ENCODE data around the gene PTGIS. TPM values are rescaled to one million over a fixed set of nuclear protein-coding genes. Genes with fewer than 3 reads are reported as not detected.

Gene PTGIS
- total RNA-seq, 1 donor from 2014 or later: not detected

GRCh38 chr20:49519777-49520359 lies 48.1 kb downstream of the PTGIS start:
- Mint-ChIP-seq H3K27ac (no peak overlapping the region), H3K9me3 (peaks cover 9% of the 10 kb centered on the region), H3K27me3 (peaks cover 28% of the 10 kb centered on the region), H3K36me3 (ENCODE audit: low read depth) (no peaks in the 10 kb centered on the region), H3K4me3 (no peak overlapping the region), H3K4me1 (no peaks in the 10 kb centered on the region)
- ChIA-PET POLR2A (no interaction called here), CTCF (no interaction called here)
- no peak for TF ChIP-seq CTCF (IDR thresholded peaks at IDR 0.05)
- DNase-seq (no peak), ATAC-seq (ENCODE audit: low read depth) (no peak)
- intact Hi-C loops (cut with micrococcal nuclease): no loop called here

DNA sequence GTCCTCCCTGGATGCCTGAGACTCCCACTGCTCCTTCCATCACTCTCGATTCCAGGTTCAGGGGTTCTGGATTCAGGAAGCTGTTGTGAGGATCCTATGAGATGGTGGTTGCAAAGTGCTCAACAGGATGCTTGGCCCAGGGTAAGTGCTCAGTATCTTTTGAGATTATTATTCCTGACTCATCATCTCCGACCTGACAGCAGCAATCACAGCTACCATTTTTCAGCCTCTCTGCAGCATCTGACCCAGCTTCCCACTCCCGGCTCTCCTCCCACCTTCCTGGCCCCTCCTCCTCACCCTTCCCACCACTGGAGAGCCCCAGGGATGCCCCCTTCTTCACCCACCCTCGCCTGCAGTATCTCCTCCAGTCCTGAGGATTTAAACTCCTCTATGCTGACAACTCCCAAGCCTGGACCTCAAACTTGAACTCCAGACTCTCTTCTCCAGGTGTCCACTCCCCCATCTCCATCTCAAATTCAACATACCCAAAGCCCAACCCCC lies 48.7 kb downstream of the PTGIS start:
- intact Hi-C loops (cut with micrococcal nuclease): no loop called here
- ChIA-PET POLR2A (no interaction called here), CTCF (no interaction called here)
- Mint-ChIP-seq H3K27ac (no peak overlapping the region), H3K4me3 (no peak overlapping the region), H3K27me3 (peaks cover 27% of the 10 kb centered on the region), H3K4me1 (no peaks in the 10 kb centered on the region), H3K36me3 (ENCODE audit: low read depth) (no peaks in the 10 kb centered on the region), H3K9me3 (peaks cover 5% of the 10 kb centered on the region)
- no peak for ATAC-seq (ENCODE audit: low read depth)
- DNase-seq: no peak
- no peak for TF ChIP-seq CTCF (IDR thresholded peaks at IDR 0.05)

- no peak for TF ChIP-seq CTCF (IDR thresholded peaks at IDR 0.05)
- H3K9me3 Mint-ChIP-seq: peaks cover 5% of the 10 kb centered on the region
- ATAC-seq (ENCODE audit: low read depth): no peak
- H3K4me3 Mint-ChIP-seq: no peak overlapping the region
- H3K4me1 Mint-ChIP-seq: no peaks in the 10 kb centered on the region
- ChIA-PET CTCF (no interaction called here), POLR2A (no interaction called here)
- no peak overlapping the region for H3K27ac Mint-ChIP-seq
- H3K27me3 Mint-ChIP-seq: peaks cover 27% of the 10 kb centered on the region
- no peaks in the 10 kb centered on the region for H3K36me3 Mint-ChIP-seq (ENCODE audit: low read depth)
- intact Hi-C loops (cut with micrococcal nuclease): no loop called here
- no peak for DNase-seq
Measured at GRCh38 chr20:49518576-49518975, 49.4 kb downstream of the PTGIS start.

DNA sequence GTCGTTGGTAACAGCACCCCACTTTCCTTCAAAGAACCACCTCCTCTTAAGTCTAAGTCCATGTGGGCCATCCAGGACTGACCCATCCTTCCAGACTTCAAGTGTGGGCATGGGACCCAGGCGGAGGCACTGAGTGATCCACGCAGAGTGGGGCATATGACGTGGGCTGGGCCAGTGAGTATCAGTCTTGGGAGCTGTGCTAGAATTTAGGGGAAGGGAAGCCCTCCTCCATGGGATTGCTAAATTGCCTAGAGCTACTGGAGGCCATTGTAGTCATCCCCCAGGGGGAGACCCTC lies 50.2 kb downstream of the PTGIS start:
- no peak for ATAC-seq (ENCODE audit: low read depth)
- H3K27ac Mint-ChIP-seq: no peak overlapping the region
- H3K36me3 Mint-ChIP-seq (ENCODE audit: low read depth): no peaks in the 10 kb centered on the region
- intact Hi-C loops (cut with micrococcal nuclease): no loop called here
- ChIA-PET CTCF (no interaction called here), POLR2A (interaction anchor here (0.6 kb wide), 1 partner anchor 184 kb away, joined by 4 read pairs; no protein-coding TSS in a partner anchor)
- no peak overlapping the region for H3K4me3 Mint-ChIP-seq
- TF ChIP-seq CTCF (IDR thresholded peaks at IDR 0.05): no peak
- peaks cover 5% of the 10 kb centered on the region for H3K9me3 Mint-ChIP-seq
- H3K27me3 Mint-ChIP-seq: peaks cover 27% of the 10 kb centered on the region
- no peak for DNase-seq
- no peaks in the 10 kb centered on the region for H3K4me1 Mint-ChIP-seq

DNA sequence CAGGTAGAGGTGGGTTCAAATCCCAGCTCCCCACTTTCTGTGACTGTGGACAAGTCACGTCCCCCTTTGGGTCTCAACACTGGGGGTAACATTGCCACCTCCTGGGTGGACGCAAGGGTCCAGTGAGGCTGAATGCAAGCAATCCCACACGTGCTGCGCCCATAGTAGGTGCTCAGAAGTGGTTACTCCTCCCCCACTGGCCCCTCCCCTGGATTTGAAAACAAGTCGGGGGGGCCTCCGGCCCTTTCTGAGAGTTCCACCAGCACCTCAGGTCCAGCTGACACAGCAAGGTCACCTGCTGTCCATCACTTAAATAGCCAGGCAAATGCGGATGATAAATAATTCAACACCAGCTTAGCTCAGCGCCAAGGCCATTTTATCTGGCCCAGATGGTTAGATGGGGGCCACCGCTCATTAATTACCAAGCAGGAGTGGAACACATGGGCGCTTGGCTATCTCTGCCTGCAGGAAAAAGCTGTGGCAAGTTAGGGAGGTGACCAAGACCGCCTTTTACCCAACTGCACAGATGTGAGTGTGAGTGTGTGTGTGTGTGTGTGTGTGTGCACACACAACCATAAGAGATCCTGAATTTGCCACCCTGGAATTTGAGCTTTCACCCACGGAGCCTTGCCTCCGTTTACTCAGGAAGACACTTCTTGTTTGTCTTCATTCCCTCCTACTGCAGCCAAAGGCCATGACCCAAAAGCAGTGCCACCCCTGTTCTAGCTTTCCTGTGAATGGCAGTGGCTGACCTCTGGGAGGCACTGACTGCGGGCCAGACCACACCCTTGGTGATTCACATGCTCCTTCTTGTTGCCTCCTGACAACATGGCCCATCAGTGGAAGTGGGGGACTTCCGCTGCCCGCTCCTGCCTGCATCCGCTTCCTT lies 50.8 kb downstream of the PTGIS start:
- H3K27ac Mint-ChIP-seq: no peak overlapping the region
- H3K27me3 Mint-ChIP-seq: peaks cover 26% of the 10 kb centered on the region
- H3K4me3 Mint-ChIP-seq: no peak overlapping the region
- H3K9me3 Mint-ChIP-seq: peaks cover 5% of the 10 kb centered on the region
- no peak for DNase-seq
- intact Hi-C loops (cut with micrococcal nuclease): no loop called here
- ChIA-PET POLR2A (no interaction called here), CTCF (interaction anchor here (0.7 kb wide), 1 partner anchor 9 kb away, joined by 3 read pairs; no protein-coding TSS in a partner anchor)
- no peaks in the 10 kb centered on the region for H3K36me3 Mint-ChIP-seq (ENCODE audit: low read depth)
- no peaks in the 10 kb centered on the region for H3K4me1 Mint-ChIP-seq
- no peak for TF ChIP-seq CTCF (IDR thresholded peaks at IDR 0.05)
- no peak for ATAC-seq (ENCODE audit: low read depth)
